GM18508 (cell line): ENCODE measurements around the gene PTAR1.

ENCODE experiments used
- ATAC-seq: cut with Tn5 transposase; IDR thresholded peaks from one replicate; pipeline ENCODE4 v1.9.1; 2021; ENCODE audit warnings: moderate number of reproducible peaks; ENCODE audit not compliant: insufficient read depth, unreplicated experiment

Gene PTAR1

GRCh38 chr9:69675563-69675962 lies 84.2 kb downstream of the PTAR1 start:
- no peak for ATAC-seq

GRCh38 chr9:69674716-69675438 lies 84.9 kb downstream of the PTAR1 start:
- ATAC-seq = no peak

- ATAC-seq = no peak
These were observed 85.6 kb downstream of the PTAR1 start for GRCh38 chr9:69674112-69674685.

- ATAC-seq = no peak
These were observed 86.5 kb downstream of the PTAR1 start for GRCh38 chr9:69673311-69673640.

- peak; percentile 66 for ATAC-seq
These were observed 87.1 kb downstream of the PTAR1 start for GRCh38 chr9:69672596-69673310.

GRCh38 chr9:69671879-69672595 lies 87.8 kb downstream of the PTAR1 start, which contains the start of gene APBA1:
Gene APBA1 (minus strand): TSS chr9:69672371.
- no peak for ATAC-seq

- ATAC-seq = no peak
These were observed 88.4 kb downstream of the PTAR1 start for GRCh38 chr9:69671311-69671878.

GRCh38 chr9:69667306-69667705 lies 92.5 kb downstream of the PTAR1 start:
- ATAC-seq = no peak

- no peak for ATAC-seq
These were observed 99.5 kb downstream of the PTAR1 start for GRCh38 chr9:69660304-69660703.
